ENCODE data around the gene DMXL2.

DNA sequence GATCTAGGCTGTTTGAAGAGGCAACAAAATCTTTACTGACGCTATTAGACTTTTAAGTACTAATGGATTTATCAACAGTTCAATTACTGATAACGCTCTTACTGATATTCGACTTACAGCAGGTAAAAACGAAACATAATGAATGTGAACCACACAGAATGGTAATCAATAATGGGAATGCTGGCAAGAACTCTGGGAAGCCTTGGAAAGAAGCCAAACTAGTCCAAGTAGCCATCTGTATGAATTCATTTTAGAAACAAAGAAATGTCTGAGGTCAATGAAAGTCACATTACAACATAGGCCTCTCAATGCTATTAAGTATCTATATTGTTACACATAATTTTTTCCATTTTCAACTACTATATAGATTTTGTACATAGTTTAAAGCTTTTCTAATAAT, 130.0 kb downstream of the DMXL2 start:
- TF ChIP-seq USF1 (IDR thresholded peaks at IDR 0.05; ENCODE audit: borderline replicate concordance, low read depth) (no peak), NFIC (IDR thresholded peaks at IDR 0.05; ENCODE audit: borderline replicate concordance) (no peak), ZBTB33 (IDR thresholded peaks at IDR 0.05; ENCODE audit: borderline replicate concordance, low read depth) (no peak), TEAD4 (IDR thresholded peaks at IDR 0.05; ENCODE audit: borderline replicate concordance, insufficient read depth) (no peak), ELF1 (IDR thresholded peaks at IDR 0.05) (no peak), EP300 (IDR thresholded peaks at IDR 0.05; ENCODE audit: borderline replicate concordance in 1 of 2, low read depth in 1 of 2, low read length in 1 of 2) (no peak), SIN3A (IDR thresholded peaks at IDR 0.05; ENCODE audit: borderline replicate concordance, low read depth, low read length) (no peak), POLR2AphosphoS5 (IDR thresholded peaks at IDR 0.05; ENCODE audit: low read depth, low read length) (no peak), RAD21 (IDR thresholded peaks at IDR 0.05; ENCODE audit: low read length) (no peak), REST (IDR thresholded peaks at IDR 0.05; ENCODE audit: low read depth, low read length) (no peak), CHD2 (IDR thresholded peaks at IDR 0.05; ENCODE audit: low read length, partially characterized antibody) (no peak)
- TF ChIP-seq, protein P1, sequence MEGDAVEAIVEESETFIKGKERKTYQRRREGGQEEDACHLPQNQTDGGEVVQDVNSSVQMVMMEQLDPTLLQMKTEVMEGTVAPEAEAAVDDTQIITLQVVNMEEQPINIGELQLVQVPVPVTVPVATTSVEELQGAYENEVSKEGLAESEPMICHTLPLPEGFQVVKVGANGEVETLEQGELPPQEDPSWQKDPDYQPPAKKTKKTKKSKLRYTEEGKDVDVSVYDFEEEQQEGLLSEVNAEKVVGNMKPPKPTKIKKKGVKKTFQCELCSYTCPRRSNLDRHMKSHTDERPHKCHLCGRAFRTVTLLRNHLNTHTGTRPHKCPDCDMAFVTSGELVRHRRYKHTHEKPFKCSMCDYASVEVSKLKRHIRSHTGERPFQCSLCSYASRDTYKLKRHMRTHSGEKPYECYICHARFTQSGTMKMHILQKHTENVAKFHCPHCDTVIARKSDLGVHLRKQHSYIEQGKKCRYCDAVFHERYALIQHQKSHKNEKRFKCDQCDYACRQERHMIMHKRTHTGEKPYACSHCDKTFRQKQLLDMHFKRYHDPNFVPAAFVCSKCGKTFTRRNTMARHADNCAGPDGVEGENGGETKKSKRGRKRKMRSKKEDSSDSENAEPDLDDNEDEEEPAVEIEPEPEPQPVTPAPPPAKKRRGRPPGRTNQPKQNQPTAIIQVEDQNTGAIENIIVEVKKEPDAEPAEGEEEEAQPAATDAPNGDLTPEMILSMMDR (IDR thresholded peaks at IDR 0.05): no peak

All from SK-N-SH (cell line).